HepG2 (cell line): ENCODE data around the gene RXYLT1. TPM values are rescaled to one million over a fixed set of nuclear protein-coding genes. Genes with fewer than 3 reads are reported as not detected.

Experiments used
- ATAC-seq: fragments of 200-7000 bp; cut with Tn5 transposase; 3 replicates; pipeline ENCODE4 v1.9.1; 2020; ENCODE audit warnings: mild to moderate bottlenecking, moderate library complexity
- BruUV-seq: library from RNA; stranded (reverse); fragments of 400-500 nt; replicated peaks from 2 replicates; lab custom pipeline; 2021; lab: Mats Ljungman, UMichigan
- CTCF ChIA-PET: fragments of 300-600 bp; formaldehyde crosslinking; extraction: SDS; loops from one replicate; lab custom pipeline; 2021; ENCODE audit warnings: low total read pairs, inconsistent platforms, low intra/inter-chr PET ratio; lab: Yijun Ruan, JAX
- POLR2A ChIA-PET: fragments of 350-600 bp; sonication (Branson Sonifier 250); formaldehyde crosslinking; loops from one replicate; lab custom pipeline; 2020; ENCODE audit warnings: antibody characterized with exemption, inconsistent platforms; lab: Yijun Ruan, JAX
- DNase-seq: peaks from one replicate; pipeline ENCODE4 v3.0.0-alpha.2; 2015; ENCODE audit warnings: low spot score
- FAIRE-seq: peaks from 3 replicates; lab custom pipeline; 2011; peaks lifted over from hg19 to GRCh38; lab: Jason Lieb, UNC
- H2AFZ ChIP-seq: one replicate; pipeline ENCODE4 v1.6.1; 2011; ENCODE audit warnings: low read length, inconsistent platforms
- H3K27ac ChIP-seq: fragments of 300-600 bp; 3 replicates; pipeline ENCODE4 v1.8.0; 2011; ENCODE audit warnings: mixed run types, mild to moderate bottlenecking, mixed read lengths, low read length, inconsistent platforms; ENCODE audit not compliant: insufficient read depth; ENCODE audit errors: extremely low read length
- H3K27me3 ChIP-seq, 2 experiments: fragments of 200-600 bp in 1 of 2; 2 replicates in 1 of 2; 3 replicates in 1 of 2; pipeline versions ENCODE4 v1.6.0 to v1.8.0; 2011; ENCODE audit warnings: low read length in 2 of 2, mild to moderate bottlenecking in 2 of 2, moderate library complexity in 2 of 2, inconsistent platforms in 1 of 2; ENCODE audit not compliant: insufficient read depth in 2 of 2, control insufficient read depth in 1 of 2
- H3K36me3 ChIP-seq, 2 experiments: fragments of 200-600 bp in 1 of 2; replicated peaks in 1 of 2; 2 replicates in 1 of 2; 3 replicates in 1 of 2; pipeline versions ENCODE4 v1.5.1 to v1.8.0; 2011; ENCODE audit warnings: low read length in 2 of 2, inconsistent platforms in 1 of 2; ENCODE audit not compliant: insufficient read depth in 2 of 2, control insufficient read depth in 1 of 2
- H3K4me1 ChIP-seq: 2 replicates; pipeline ENCODE4 v1.5.1; 2012; ENCODE audit warnings: low read length, inconsistent platforms; ENCODE audit not compliant: insufficient read depth
- H3K4me2 ChIP-seq: 2 replicates; pipeline ENCODE4 v1.6.0; 2011; ENCODE audit warnings: low read depth, low read length, inconsistent platforms
- H3K4me3 ChIP-seq, 3 experiments: fragments of 200-600 bp in 1 of 3; sonication (generic), shearing (Covaris generic) in 1 of 3; replicated peaks in 1 of 3; 2 replicates each; pipeline ENCODE4 v1.5.1; 2011 to 2016; ENCODE audit warnings: low read length in 3 of 3, inconsistent platforms in 2 of 3, low read depth in 2 of 3, mild to moderate bottlenecking in 2 of 3, control low read depth in 1 of 3, mixed read lengths in 1 of 3; ENCODE audit not compliant: insufficient read depth in 1 of 3
- H3K79me2 ChIP-seq: one replicate; pipeline ENCODE4 v1.6.1; 2011; ENCODE audit warnings: low read length, inconsistent platforms; ENCODE audit not compliant: insufficient read depth
- H3K9ac ChIP-seq: 2 replicates; pipeline ENCODE4 v1.6.0; 2011; ENCODE audit warnings: mild to moderate bottlenecking, low read depth, low read length, inconsistent platforms; ENCODE audit not compliant: insufficient read depth
- H3K9me3 ChIP-seq: 2 replicates; pipeline ENCODE4 v1.5.1; 2012; ENCODE audit warnings: mild to moderate bottlenecking, low read length
- H4K20me1 ChIP-seq: 2 replicates; pipeline ENCODE4 v1.6.0; 2011; ENCODE audit warnings: inconsistent platforms, mild to moderate bottlenecking, low read length, moderate library complexity; ENCODE audit not compliant: insufficient read depth
- HDAC6 ChIP-seq: fragments of 200-600 bp; sonication (generic); IDR thresholded peaks from 2 replicates; pipeline ENCODE4 v1.7.0; 2017; ENCODE audit warnings: mild to moderate bottlenecking, antibody characterized with exemption, low read length, low read depth
- HOXD1 ChIP-seq: sonication (generic); formaldehyde crosslinking; IDR thresholded peaks from 2 replicates; pipeline ENCODE4 v1.5.0; 2020; ENCODE audit warnings: missing genetic modification reagents
- JDP2 ChIP-seq: sonication (generic); formaldehyde crosslinking; IDR thresholded peaks from 2 replicates; pipeline ENCODE4 v1.8.1; 2022; ENCODE audit warnings: missing genetic modification reagents, borderline replicate concordance
- MZF1 ChIP-seq: sonication (generic); formaldehyde crosslinking; IDR thresholded peaks from 2 replicates; pipeline ENCODE4 v1.8.1; 2023; ENCODE audit warnings: mild to moderate bottlenecking, missing genetic modification reagents, borderline replicate concordance
- NFE2L2 ChIP-seq: fragments of 150-350 bp; IDR thresholded peaks from 2 replicates; pipeline ENCODE4 v1.6.1; 2014; ENCODE audit warnings: low read length
- SOX5 ChIP-seq: IDR thresholded peaks from 2 replicates; pipeline ENCODE4 v1.6.1; 2016; ENCODE audit warnings: borderline replicate concordance
- THYN1 ChIP-seq: sonication (generic); formaldehyde crosslinking; IDR thresholded peaks from 2 replicates; pipeline ENCODE4 v1.8.1; 2023; ENCODE audit warnings: low read depth, mild to moderate bottlenecking, moderate library complexity, missing genetic modification reagents, borderline replicate concordance
- ZKSCAN8 ChIP-seq: IDR thresholded peaks from 2 replicates; pipeline ENCODE4 v1.6.1; 2016; ENCODE audit warnings: borderline replicate concordance, missing genetic modification reagents, missing compliant biosample characterization
- ZNF260 ChIP-seq: sonication (generic); formaldehyde crosslinking; IDR thresholded peaks from 2 replicates; pipeline ENCODE4 v1.4.0; 2020; ENCODE audit warnings: missing genetic modification reagents, low read depth, mild to moderate bottlenecking, borderline replicate concordance
- ZNF326 ChIP-seq: sonication (generic); formaldehyde crosslinking; IDR thresholded peaks from 2 replicates; pipeline ENCODE4 v1.4.0; 2020; ENCODE audit warnings: missing genetic modification reagents, borderline replicate concordance
- ZNF557 ChIP-seq: sonication (generic); formaldehyde crosslinking; IDR thresholded peaks from 2 replicates; pipeline ENCODE4 v1.4.0; 2020; ENCODE audit warnings: missing genetic modification reagents
- WGBS: methylation state at CpG from one replicate; pipeline ENCODE4 v1.1.6; 2017; ENCODE audit warnings: low lambda C conversion rate; 5-methylcytosine and 5-hydroxymethylcytosine counted together
- in situ Hi-C: cut with HindIII; loops from 2 replicates; pipeline ENCODE4 v1.10.0; 2017; ENCODE audit warnings: low pct_unique_long_range_greater_than_20kb; ENCODE audit not compliant: extremely low pct_ligation_motif_present
- intact Hi-C: fragments of 100-400 bp; cut with micrococcal nuclease; formaldehyde crosslinking; loops from one replicate; pipeline ENCODE4 v1.10.0; 2022; ENCODE audit not compliant: unreplicated experiment
- polyA plus RNA-seq, 8 experiments: library from polyadenylated mRNA; depleted of rRNA in 3 of 8; stranded (reverse) in 7 of 8; unstranded in 1 of 8; fragments of >200 nt; fragmentation: Illumina TruSeq in 4 of 8; extraction: Trizol in 4 of 8; gene quantifications; 2 replicates each; pipeline versions ENCODE4 v1.2.1 to v1.2.3, GENCODE V29; 2011 to 2016; ENCODE audit warnings: low read depth in 4 of 8, missing spikeins in 1 of 8, mixed read lengths in 1 of 8; ENCODE audit not compliant: insufficient read depth in 1 of 8
- total RNA-seq, 5 experiments: library from RNA; depleted of rRNA; stranded (reverse); fragments of >200 nt; fragmentation: Illumina TruSeq; extraction: Trizol; gene quantifications; 2 replicates each; pipeline ENCODE4 v1.2.3, GENCODE V29; 2016; ENCODE audit warnings: low read depth in 1 of 5
- TF ChIP-seq, protein P1 (sequence below): sonication (generic); formaldehyde crosslinking; IDR thresholded peaks from 2 replicates; pipeline ENCODE4 v1.9.0; 2022; ENCODE audit warnings: missing genetic modification reagents, mild to moderate bottlenecking, borderline replicate concordance
- TF ChIP-seq, protein P2 (sequence below): IDR thresholded peaks from 2 replicates; pipeline ENCODE4 v1.6.1; 2018; ENCODE audit warnings: missing genetic modification reagents, mild to moderate bottlenecking, missing compliant biosample characterization

Gene RXYLT1
- total and polyA plus RNA-seq, 2 of the 13 experiments (the other 11 are each of a cell fraction or from before 2014, with no cell fraction given) = 8.3 to 15.5 TPM

GRCh38 chr12:63849106-63849620 is 69.5 kb downstream of the RXYLT1 start:
- H3K4me3 ChIP-seq = no peak overlapping the region
- H3K27me3 ChIP-seq = no peaks in the 10 kb centered on the region; a peak in 1 of 5 replicates
- ATAC-seq = no peak
- CTCF ChIA-PET = no interaction called here
- no peak for FAIRE-seq
- DNase-seq = no peak
- in situ Hi-C loops (no loop called here), intact Hi-C loops (loop anchor here (5.0 to 10.0 kb wide), 3 partner anchors 38 to 166 kb away; no protein-coding TSS in a partner anchor)
- no peaks in the 10 kb centered on the region for H4K20me1 ChIP-seq
- POLR2A ChIA-PET = no interaction called here
- H3K4me2 ChIP-seq = no peak overlapping the region
- BruUV-seq = no TSS peak
- no peak overlapping the region for H2AFZ ChIP-seq
- WGBS = 96% methylated on average over 1 of the region's 1 CpG
- H3K4me1 ChIP-seq = peaks cover 33% of the 10 kb centered on the region
- peaks cover 13% of the 10 kb centered on the region for H3K79me2 ChIP-seq
- H3K9me3 ChIP-seq = no peaks in the 10 kb centered on the region
- no peaks in the 10 kb centered on the region for H3K36me3 ChIP-seq
- no peak overlapping the region for H3K9ac ChIP-seq
- TF ChIP-seq ZNF260 (CRISPR knock-in tag) = no peak
- no peak for TF ChIP-seq HDAC6
- TF ChIP-seq ZNF557 (CRISPR knock-in tag) = no peak
- TF ChIP-seq JDP2 (CRISPR knock-in tag) = no peak
- no peak for TF ChIP-seq MZF1 (CRISPR knock-in tag)
- TF ChIP-seq, protein P1, sequence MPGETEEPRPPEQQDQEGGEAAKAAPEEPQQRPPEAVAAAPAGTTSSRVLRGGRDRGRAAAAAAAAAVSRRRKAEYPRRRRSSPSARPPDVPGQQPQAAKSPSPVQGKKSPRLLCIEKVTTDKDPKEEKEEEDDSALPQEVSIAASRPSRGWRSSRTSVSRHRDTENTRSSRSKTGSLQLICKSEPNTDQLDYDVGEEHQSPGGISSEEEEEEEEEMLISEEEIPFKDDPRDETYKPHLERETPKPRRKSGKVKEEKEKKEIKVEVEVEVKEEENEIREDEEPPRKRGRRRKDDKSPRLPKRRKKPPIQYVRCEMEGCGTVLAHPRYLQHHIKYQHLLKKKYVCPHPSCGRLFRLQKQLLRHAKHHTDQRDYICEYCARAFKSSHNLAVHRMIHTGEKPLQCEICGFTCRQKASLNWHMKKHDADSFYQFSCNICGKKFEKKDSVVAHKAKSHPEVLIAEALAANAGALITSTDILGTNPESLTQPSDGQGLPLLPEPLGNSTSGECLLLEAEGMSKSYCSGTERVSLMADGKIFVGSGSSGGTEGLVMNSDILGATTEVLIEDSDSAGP (CRISPR knock-in tag) = no peak
- TF ChIP-seq ZNF326 (CRISPR knock-in tag) = no peak
- no peak for TF ChIP-seq ZKSCAN8
- no peak for TF ChIP-seq THYN1 (CRISPR knock-in tag)
- no peak for TF ChIP-seq NFE2L2
- no peak for TF ChIP-seq HOXD1 (CRISPR knock-in tag)
- TF ChIP-seq, protein P2, sequence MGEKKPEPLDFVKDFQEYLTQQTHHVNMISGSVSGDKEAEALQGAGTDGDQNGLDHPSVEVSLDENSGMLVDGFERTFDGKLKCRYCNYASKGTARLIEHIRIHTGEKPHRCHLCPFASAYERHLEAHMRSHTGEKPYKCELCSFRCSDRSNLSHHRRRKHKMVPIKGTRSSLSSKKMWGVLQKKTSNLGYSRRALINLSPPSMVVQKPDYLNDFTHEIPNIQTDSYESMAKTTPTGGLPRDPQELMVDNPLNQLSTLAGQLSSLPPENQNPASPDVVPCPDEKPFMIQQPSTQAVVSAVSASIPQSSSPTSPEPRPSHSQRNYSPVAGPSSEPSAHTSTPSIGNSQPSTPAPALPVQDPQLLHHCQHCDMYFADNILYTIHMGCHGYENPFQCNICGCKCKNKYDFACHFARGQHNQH (CRISPR knock-in tag) = no peak
- no peak for TF ChIP-seq SOX5
- H3K27ac ChIP-seq = no peak overlapping the region
